ENCODE results near the gene PPP1R16B.
A peak's percentile ranks its signal among the peaks of the same experiment; 100 is the strongest.
"Not testable (repeated sequence)": the region's sequence is repeated elsewhere in the genome, so short reads cannot be mapped to it uniquely, and the experiment has no call there.

Gene PPP1R16B

DNA sequence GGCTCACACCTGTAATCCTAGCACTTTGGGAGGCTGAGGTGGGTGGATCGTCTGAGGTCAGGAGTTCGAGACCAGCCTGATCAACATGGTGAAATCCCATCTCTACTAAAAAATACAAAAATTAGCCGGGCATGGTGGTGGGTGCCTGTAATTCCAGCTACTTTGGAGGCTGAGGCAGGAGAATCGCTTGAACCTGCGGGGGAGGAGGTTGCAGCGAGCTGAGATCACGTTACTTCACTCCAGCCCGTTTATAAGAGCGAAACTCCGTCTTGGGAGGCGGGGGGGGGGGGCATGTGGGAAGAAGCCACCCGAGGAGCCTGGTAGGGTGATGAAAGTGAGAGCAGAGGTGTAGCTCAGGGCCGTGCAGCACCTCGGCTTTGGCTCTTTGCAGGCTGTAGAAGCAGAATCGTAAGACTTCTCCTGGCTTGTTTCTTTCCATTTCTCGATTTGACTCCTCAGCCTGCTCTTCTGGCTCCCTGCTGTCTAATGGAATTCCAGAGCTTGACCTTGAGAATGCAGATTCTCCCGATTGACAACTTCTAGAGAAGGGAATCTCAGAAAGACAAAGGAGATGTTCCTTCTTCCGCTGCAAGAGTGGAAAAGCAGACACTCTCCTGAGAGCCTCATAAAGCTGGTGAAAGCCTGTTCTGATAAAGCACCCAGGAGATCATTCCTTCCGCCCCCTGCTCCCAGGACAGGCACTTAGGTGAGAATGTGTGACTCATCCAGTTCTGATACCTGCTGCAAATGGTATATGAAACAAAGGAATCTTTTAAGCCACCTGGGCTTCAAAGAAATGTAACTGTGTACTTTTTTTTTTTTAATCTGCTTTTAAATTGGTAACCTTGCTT, 26.0 kb upstream of the PPP1R16B start:
- H3K36me3 Mint-ChIP-seq (ENCODE audit: low read depth) = peaks cover 5% of the 10 kb centered on the region
- H3K27ac Mint-ChIP-seq = no peak overlapping the region
- H3K27me3 Mint-ChIP-seq (ENCODE audit: low read depth) = no peaks in the 10 kb centered on the region
- no peak for DNase-seq (ENCODE audit: low spot score)
- peaks cover 4% of the 10 kb centered on the region for H3K4me1 Mint-ChIP-seq (ENCODE audit: low read depth)
- no peak overlapping the region for H3K4me3 Mint-ChIP-seq
- H3K9me3 Mint-ChIP-seq = peaks cover 4% of the 10 kb centered on the region

DNA sequence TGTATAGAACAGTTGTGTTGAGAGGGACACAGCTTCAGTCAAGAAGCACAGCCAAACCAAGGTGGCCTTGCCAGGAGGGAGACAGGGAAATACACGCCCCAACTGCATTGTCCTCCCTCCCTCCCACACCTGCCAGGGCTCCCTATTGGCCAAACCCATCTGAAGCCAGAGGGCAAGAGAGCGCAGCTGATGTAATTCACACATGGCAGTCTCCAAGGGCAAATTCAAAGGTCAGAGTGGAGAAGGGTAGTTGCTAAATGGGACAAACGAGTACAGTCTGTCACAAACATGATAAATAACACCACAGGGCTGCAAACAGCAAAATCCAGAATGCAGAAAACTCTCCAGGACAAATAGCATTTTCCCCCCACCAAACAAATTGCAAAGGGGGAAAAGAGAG, 23.2 kb upstream of the PPP1R16B start:
- DNase-seq (ENCODE audit: low spot score) = no peak
- peaks cover 4% of the 10 kb centered on the region for H3K4me1 Mint-ChIP-seq (ENCODE audit: low read depth)

DNA sequence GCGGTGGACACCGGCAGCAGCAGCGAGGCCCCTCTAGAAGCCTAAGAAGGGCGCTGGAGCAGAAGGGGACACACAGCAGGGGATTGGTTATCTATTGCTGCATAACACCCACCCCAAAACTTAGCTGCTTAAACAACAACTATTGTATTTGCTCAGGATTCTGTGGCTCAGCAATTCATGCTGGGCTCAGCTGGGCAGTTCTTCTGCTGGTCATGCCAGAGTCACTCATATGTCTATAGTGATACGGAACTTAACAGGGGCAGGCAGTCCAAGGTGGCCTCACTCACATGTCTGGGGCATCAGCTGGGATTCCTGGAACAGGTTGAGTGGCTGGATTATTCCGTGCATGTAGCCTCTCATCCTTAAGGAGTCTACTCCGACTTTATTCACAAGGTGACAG, 17.6 kb upstream of the PPP1R16B start:
- no peak overlapping the region for H3K27ac Mint-ChIP-seq
- H3K27me3 Mint-ChIP-seq (ENCODE audit: low read depth) = no peaks in the 10 kb centered on the region
- H3K36me3 Mint-ChIP-seq (ENCODE audit: low read depth) = no peaks in the 10 kb centered on the region
- no peak overlapping the region for H3K4me3 Mint-ChIP-seq
- DNase-seq (ENCODE audit: low spot score) = no peak
- H3K4me1 Mint-ChIP-seq (ENCODE audit: low read depth) = peaks cover 4% of the 10 kb centered on the region
- H3K9me3 Mint-ChIP-seq = no peaks in the 10 kb centered on the region

More for the DNA sequence above, 23.2 kb upstream of the PPP1R16B start:
- Mint-ChIP-seq H3K9me3 (no peaks in the 10 kb centered on the region), H3K36me3 (ENCODE audit: low read depth) (no peaks in the 10 kb centered on the region), H3K27ac (no peak overlapping the region), H3K27me3 (ENCODE audit: low read depth) (no peaks in the 10 kb centered on the region), H3K4me3 (no peak overlapping the region)

DNA sequence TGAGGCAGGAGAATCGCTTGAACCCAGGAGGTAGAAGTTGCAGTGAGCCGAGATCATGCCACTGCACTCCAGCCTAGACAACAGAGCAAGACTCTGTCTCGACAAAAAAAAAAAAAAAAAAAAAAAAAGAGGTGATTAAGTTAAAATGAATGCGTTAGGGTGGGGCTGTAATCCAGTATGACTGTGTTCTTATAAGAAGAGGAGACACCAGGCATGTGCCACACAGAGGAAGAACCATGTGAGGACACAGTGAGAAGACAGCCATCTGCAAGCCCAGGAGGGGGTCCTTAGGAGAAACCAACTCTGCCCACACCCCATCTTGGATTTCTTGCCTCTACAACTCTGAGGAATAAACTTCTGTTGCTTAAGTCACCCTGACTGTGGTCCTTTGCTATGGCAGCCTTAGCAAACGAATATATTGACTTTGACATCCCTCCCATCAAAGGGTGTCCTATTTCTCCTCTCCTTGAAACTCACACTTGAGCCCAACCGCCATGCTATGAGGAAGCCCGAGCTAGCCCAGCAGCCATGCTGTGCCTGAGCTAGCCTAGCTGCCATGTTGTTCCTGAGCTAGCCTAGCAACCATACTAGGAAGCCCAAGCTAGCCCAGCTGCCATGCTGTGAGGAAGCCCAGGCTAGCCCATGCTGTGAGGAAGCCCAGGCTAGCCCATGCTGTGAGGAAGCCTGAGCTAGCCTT, 15.8 kb upstream of the PPP1R16B start:
- DNase-seq (ENCODE audit: low spot score) = no peak
- H3K36me3 Mint-ChIP-seq (ENCODE audit: low read depth) = no peaks in the 10 kb centered on the region
- H3K27me3 Mint-ChIP-seq (ENCODE audit: low read depth) = no peaks in the 10 kb centered on the region
- H3K9me3 Mint-ChIP-seq = no peaks in the 10 kb centered on the region
- no peak overlapping the region for H3K27ac Mint-ChIP-seq
- H3K4me3 Mint-ChIP-seq = no peak overlapping the region
- peaks cover 7% of the 10 kb centered on the region for H3K4me1 Mint-ChIP-seq (ENCODE audit: low read depth)

DNA sequence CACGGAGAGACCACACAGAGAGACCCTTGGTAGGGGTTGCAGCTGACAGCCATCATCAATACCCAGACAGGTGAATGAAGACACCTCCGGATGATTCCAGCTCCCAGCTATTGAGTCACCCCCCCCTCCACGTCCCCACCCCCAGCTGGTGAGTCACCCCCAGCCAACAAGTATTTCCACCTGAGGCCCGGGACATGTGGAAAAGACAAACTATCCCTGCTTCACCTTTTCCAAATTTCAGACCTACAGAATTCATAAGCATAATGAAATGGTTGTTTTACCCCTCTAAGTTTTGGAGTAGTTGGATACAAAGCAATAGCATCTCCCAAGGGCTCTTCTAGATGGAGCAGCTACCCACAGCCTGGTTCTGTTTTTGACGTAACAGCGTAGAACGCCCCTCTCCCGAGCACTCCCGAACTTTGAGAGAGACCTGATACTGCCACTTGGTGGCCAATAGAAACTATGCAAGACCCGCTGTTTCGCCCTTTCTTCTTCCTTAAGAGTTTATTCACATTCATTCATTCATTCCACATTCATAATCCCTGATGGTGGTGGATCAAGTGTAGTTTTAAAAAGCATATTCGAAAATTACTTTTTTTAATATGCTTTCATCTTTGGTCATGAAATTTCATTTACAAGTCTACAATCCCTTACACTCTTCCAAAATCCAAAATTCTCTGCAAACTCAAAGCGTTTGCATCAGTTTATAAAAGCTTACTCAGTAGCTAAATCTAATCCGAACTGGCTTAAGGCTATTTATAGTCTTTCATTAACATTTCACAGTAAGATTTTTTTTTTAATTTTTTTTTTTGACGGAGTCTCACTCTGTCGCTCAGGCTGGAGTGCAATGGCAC, 15.1 kb upstream of the PPP1R16B start:
- H3K9me3 Mint-ChIP-seq = no peaks in the 10 kb centered on the region

DNA sequence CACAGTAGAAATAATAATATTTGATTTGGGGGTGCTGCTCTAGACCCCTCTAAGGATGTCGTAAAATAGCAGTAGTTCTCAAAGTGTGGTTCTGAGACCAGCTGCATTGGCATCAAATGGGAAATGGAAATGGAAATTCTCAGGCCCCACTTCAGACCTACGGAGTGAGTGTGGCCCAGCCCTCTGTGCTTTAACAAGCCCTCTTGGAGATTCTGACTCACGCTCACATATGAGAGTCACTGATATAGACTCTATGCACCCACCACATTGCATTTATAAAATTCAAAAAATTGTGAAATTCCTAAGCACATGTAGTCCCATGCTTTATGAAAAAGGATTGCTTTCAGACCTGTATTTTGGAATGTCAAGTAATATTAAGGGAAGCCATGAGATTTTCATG, 14.2 kb upstream of the PPP1R16B start:
- H3K36me3 Mint-ChIP-seq (ENCODE audit: low read depth) = no peaks in the 10 kb centered on the region
- no peak for DNase-seq (ENCODE audit: low spot score)
- H3K9me3 Mint-ChIP-seq = no peaks in the 10 kb centered on the region
- no peak overlapping the region for H3K4me3 Mint-ChIP-seq
- no peaks in the 10 kb centered on the region for H3K27me3 Mint-ChIP-seq (ENCODE audit: low read depth)
- no peak overlapping the region for H3K27ac Mint-ChIP-seq
- H3K4me1 Mint-ChIP-seq (ENCODE audit: low read depth) = peaks cover 7% of the 10 kb centered on the region

More for the DNA sequence above, 15.1 kb upstream of the PPP1R16B start:
- Mint-ChIP-seq H3K27me3 (ENCODE audit: low read depth) (no peaks in the 10 kb centered on the region), H3K27ac (no peak overlapping the region), H3K4me3 (no peak overlapping the region), H3K4me1 (ENCODE audit: low read depth) (peaks cover 7% of the 10 kb centered on the region), H3K36me3 (ENCODE audit: low read depth) (no peaks in the 10 kb centered on the region)
- DNase-seq (ENCODE audit: low spot score) = peak; percentile 20

DNA sequence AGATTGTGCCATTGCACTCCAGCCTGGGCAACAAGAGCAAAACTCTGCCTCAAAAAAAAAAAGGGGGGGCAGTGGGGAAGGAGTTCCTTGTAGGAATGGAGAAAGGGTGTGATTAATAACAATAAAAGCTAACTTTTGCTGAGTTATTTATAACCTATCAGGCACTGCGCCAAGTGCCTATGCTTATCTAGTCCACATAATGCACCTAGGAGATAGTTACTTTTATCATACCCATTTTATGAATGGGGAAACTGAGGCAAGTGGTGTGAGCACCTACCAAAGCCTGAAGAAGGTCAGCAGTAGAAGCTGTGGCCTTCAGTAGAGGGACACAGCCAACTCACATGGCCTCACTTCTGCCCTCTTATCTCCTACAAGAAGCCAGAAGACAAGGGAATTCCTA, 13.6 kb upstream of the PPP1R16B start:
- DNase-seq (ENCODE audit: low spot score) = no peak
- Mint-ChIP-seq H3K4me3 (no peak overlapping the region), H3K27me3 (ENCODE audit: low read depth) (no peaks in the 10 kb centered on the region), H3K4me1 (ENCODE audit: low read depth) (peaks cover 7% of the 10 kb centered on the region), H3K36me3 (ENCODE audit: low read depth) (peaks cover under 1% of the 10 kb centered on the region), H3K27ac (no peak overlapping the region), H3K9me3 (no peaks in the 10 kb centered on the region)

DNA sequence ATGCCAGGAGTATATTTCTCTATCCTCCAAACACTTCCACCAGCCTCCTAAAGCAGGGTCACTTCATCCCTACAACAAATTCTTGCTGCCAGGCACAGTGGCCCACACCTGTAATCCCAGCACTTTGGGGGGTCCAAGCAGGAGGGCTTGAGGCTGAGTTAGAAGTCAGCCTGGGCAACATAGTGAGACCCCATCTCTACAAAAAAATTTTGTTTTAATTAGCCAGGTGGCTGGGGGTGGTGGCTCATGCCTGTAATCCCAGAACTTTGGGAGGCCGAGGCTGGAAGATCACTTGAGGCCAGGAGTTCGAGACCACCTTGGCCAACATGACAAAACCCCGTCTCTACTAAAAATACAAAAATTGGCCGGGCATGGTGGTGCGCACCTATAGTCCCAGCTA, 11.4 kb upstream of the PPP1R16B start:
- not testable (repeated sequence) for H3K4me3 Mint-ChIP-seq

DNA sequence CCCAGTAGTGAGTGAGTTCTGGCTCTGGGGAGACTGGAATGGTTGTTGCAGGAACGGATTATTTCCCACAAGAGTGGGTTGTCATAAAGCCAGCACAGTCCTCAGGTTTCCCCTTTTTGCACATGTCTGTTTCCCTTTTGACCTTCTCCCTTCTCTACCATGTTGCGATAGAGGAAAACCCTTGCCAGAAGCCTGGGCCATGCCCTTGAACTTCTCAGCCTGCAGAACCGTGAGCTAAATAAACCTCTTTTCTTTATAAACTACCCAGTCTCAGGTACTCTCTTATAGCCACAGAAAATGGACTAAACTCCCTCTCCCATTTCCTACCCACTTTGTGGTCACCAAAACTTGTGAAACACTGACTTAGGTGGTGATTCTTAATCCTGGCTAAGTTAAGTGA, 7.2 kb upstream of the PPP1R16B start:
- no peak overlapping the region for H3K4me3 Mint-ChIP-seq
- peak overlapping the region; percentile 10 for H3K27ac Mint-ChIP-seq
- no peaks in the 10 kb centered on the region for H3K27me3 Mint-ChIP-seq (ENCODE audit: low read depth)
- peaks cover 10% of the 10 kb centered on the region for H3K36me3 Mint-ChIP-seq (ENCODE audit: low read depth)
- no peak for DNase-seq (ENCODE audit: low spot score)
- peaks cover 24% of the 10 kb centered on the region for H3K4me1 Mint-ChIP-seq (ENCODE audit: low read depth)
- H3K9me3 Mint-ChIP-seq = peaks cover 10% of the 10 kb centered on the region

More for the DNA sequence above, 11.4 kb upstream of the PPP1R16B start:
- not testable (repeated sequence) for H3K36me3 Mint-ChIP-seq (ENCODE audit: low read depth); H3K9me3 Mint-ChIP-seq; DNase-seq (ENCODE audit: low spot score); H3K27me3 Mint-ChIP-seq (ENCODE audit: low read depth); H3K27ac Mint-ChIP-seq
- H3K4me1 Mint-ChIP-seq (ENCODE audit: low read depth) = peaks cover 16% of the 10 kb centered on the region

DNA sequence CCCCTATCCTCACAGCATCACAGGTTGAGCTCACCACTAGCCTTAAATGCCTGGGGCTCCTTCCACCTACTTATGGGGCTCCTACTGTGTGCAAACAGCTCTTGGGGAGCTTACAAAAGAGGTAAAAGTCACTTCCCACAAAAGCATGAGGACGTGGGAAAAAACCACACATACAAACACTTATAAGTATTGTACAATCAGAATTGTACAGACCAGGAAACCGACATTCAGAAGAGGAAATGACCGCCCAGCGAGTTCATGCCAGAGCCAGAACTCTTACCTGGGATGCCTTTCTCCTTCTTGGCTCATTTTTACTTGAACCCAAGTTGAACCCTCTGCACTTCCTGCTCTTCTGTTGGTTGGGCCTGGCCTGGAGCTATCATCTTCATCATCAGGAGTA, 6.3 kb upstream of the PPP1R16B start:
- DNase-seq (ENCODE audit: low spot score) = no peak
- Mint-ChIP-seq H3K4me3 (peak overlapping the region; percentile 60), H3K27ac (peak overlapping the region; percentile 71)

DNA sequence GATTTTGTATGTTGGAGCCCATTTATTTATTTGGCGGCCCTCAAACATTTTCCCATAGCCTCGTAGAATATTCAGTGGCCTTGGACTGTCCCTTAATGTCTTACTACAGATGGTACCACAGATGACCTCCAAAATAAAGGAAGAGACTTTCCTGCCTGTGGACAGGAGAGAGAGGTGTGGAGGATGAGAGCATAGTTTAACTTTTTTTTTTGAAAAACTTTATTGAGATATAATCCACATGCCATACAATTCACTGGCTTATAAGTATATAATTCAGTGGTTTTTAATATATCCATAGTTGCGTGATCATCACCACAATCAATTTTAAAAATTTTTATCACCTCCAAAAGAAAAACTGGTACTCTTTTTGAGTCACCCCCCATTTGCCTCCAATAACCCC, 4.6 kb upstream of the PPP1R16B start:
- no peak overlapping the region for H3K27ac Mint-ChIP-seq

More for the DNA sequence above, 6.3 kb upstream of the PPP1R16B start:
- H3K9me3 Mint-ChIP-seq = peaks cover 10% of the 10 kb centered on the region
- H3K4me1 Mint-ChIP-seq (ENCODE audit: low read depth) = peaks cover 29% of the 10 kb centered on the region
- H3K27me3 Mint-ChIP-seq (ENCODE audit: low read depth) = no peaks in the 10 kb centered on the region
- peaks cover 14% of the 10 kb centered on the region for H3K36me3 Mint-ChIP-seq (ENCODE audit: low read depth)

DNA sequence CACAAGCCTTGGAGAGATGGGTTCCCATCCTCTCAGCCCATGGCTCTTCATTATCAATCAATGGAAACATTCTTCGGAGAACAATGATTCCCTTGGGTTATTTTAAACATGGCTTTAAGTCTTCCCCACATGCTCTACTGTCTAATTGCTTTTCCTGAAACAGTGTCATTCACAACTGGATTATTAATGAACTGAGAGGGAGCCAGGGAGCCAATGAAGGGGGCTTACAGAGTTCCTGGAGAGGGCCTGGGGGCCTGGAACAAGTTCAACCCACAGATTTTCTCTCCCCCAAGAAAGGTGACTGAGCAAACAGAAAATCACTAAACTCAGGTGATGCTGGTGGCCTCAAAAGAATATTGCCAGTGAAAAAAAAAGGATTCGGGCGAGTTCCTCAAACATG, 1.3 kb upstream of the PPP1R16B start:
- Mint-ChIP-seq H3K36me3 (ENCODE audit: low read depth) (peaks cover 19% of the 10 kb centered on the region), H3K9me3 (peaks cover under 1% of the 10 kb centered on the region), H3K27ac (peak overlapping the region; percentile 96), H3K4me3 (peak overlapping the region; percentile 96), H3K27me3 (ENCODE audit: low read depth) (no peaks in the 10 kb centered on the region), H3K4me1 (ENCODE audit: low read depth) (peaks cover 43% of the 10 kb centered on the region)
- DNase-seq (ENCODE audit: low spot score) = no peak

More for the DNA sequence above, 4.6 kb upstream of the PPP1R16B start:
- peaks cover 14% of the 10 kb centered on the region for H3K36me3 Mint-ChIP-seq (ENCODE audit: low read depth)
- no peaks in the 10 kb centered on the region for H3K27me3 Mint-ChIP-seq (ENCODE audit: low read depth)
- peaks cover 41% of the 10 kb centered on the region for H3K4me1 Mint-ChIP-seq (ENCODE audit: low read depth)
- H3K4me3 Mint-ChIP-seq = no peak overlapping the region
- no peak for DNase-seq (ENCODE audit: low spot score)
- peaks cover 10% of the 10 kb centered on the region for H3K9me3 Mint-ChIP-seq

DNA sequence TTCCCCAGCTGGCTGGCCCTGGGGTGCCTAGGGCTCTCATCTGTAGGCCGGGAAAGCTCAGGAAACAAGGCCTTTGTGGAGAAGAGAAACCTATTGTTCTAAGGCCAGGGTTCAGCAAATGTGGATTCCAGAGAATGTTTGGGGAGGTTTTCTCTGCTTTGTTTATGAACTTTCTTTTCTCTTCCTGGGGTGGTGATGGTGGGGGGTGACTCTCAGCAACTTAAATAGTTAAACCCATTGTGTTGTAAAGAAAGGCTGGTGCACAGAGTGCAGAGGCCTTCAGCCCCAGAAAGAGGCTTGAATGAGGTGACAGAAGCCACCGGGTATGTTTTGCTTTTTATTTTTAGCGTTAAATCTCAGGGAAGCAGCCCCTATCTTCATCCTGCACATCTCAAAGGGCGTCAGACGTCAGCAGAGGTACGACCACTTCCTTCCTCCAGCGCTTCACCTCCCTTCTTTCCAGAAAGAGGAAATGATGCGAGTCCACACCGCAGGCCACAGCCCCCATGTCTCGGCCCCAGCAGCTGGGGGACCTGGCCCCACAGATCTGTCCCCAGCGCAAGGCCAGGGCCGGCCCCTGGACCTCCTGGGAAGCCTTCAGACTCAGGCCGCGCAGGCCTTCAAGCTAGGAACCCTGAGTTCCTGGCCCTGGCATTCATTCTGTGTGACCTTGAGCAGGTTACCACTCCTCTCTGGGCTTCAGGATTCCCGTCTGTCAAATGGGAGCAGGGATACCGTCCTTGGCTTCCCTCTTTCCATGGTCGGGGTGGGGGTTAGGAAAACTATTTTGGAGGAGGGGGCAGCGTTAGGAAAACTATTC, 605 bp upstream of the PPP1R16B start:
- Mint-ChIP-seq H3K9me3 (no peaks in the 10 kb centered on the region), H3K4me1 (ENCODE audit: low read depth) (peaks cover 41% of the 10 kb centered on the region), H3K27ac (peak overlapping the region; percentile 96), H3K36me3 (ENCODE audit: low read depth) (peaks cover 24% of the 10 kb centered on the region), H3K4me3 (peak overlapping the region; percentile 96), H3K27me3 (ENCODE audit: low read depth) (no peaks in the 10 kb centered on the region)
- DNase-seq (ENCODE audit: low spot score) = peak; percentile 78

Measured in T-helper 2 cell treated with Interferon-gamma antibody and Interleukin-4, amounts not matched to agents 5 μg/mL and 100 μg/mL, for 36 hours (primary cell).